IMR-90 (cell line): ENCODE measurements around the gene RPS15A. TPM values are rescaled to one million over a fixed set of nuclear protein-coding genes. Genes with fewer than 3 reads are reported as not detected.
"Not testable (repeated sequence)": the region's sequence is repeated elsewhere in the genome, so short reads cannot be mapped to it uniquely, and the experiment has no call there.

ENCODE experiments used
- ATAC-seq: fragments of 200-7000 bp; cut with Tn5 transposase; 2 replicates; pipeline ENCODE4 v1.9.1; 2020; ENCODE audit warnings: low read depth, mild to moderate bottlenecking, moderate library complexity
- BruUV-seq: library from RNA; stranded (reverse); fragments of 400-500 nt; replicated peaks from 2 replicates; lab custom pipeline; 2021; lab: Mats Ljungman, UMichigan
- CTCF ChIA-PET: fragments of 300-600 bp; formaldehyde crosslinking; extraction: SDS; loops from one replicate; lab custom pipeline; 2021; ENCODE audit warnings: antibody characterized with exemption; lab: Yijun Ruan, JAX
- POLR2A ChIA-PET: fragments of 300-600 bp; sonication (Branson Sonifier 250); formaldehyde crosslinking; loops from one replicate; lab custom pipeline; 2022; ENCODE audit warnings: antibody characterized with exemption; ENCODE audit not compliant: unreplicated experiment; lab: Charles Lee
- DNase-seq: peaks from one replicate; pipeline ENCODE4 v3.0.0; 2013
- H2AFZ ChIP-seq: replicated peaks from 2 replicates; pipeline ENCODE3; 2013; ENCODE audit warnings: low read length, mild to moderate bottlenecking; ENCODE audit not compliant: poor library complexity
- H2AK5ac ChIP-seq: 2 replicates; pipeline ENCODE4 v1.6.1; 2013; ENCODE audit warnings: low read depth, low read length, inconsistent platforms
- H2AK9ac ChIP-seq: replicated peaks from 2 replicates; pipeline ENCODE3; 2013; ENCODE audit warnings: mild to moderate bottlenecking, low read depth, low read length, moderate library complexity; ENCODE audit not compliant: poor library complexity
- H2BK120ac ChIP-seq: 2 replicates; pipeline ENCODE4 v1.6.1; 2013; ENCODE audit warnings: low read depth, low read length, inconsistent platforms
- H2BK15ac ChIP-seq: 3 replicates; pipeline ENCODE4 v1.6.1; 2013; ENCODE audit warnings: low read depth, low read length, inconsistent platforms
- H2BK20ac ChIP-seq: 2 replicates; pipeline ENCODE4 v1.6.1; 2013; ENCODE audit warnings: low read depth, mild to moderate bottlenecking, inconsistent platforms, low read length, moderate library complexity
- H2BK5ac ChIP-seq: 2 replicates; pipeline ENCODE4 v1.6.1; 2013; ENCODE audit warnings: mild to moderate bottlenecking, low read depth, low read length, inconsistent platforms; ENCODE audit not compliant: poor library complexity, severe bottlenecking
- H3K14ac ChIP-seq: replicated peaks from 2 replicates; pipeline ENCODE4 v1.6.1; 2013; ENCODE audit warnings: low read depth, low read length, inconsistent platforms
- H3K18ac ChIP-seq: 2 replicates; pipeline ENCODE4 v1.6.1; 2013; ENCODE audit warnings: low read depth, low read length, control low read depth
- H3K23ac ChIP-seq: 2 replicates; pipeline ENCODE4 v1.6.1; 2013; ENCODE audit warnings: low read depth, low read length, inconsistent platforms
- H3K27ac ChIP-seq: 2 replicates; pipeline ENCODE4 v1.5.1; 2013; ENCODE audit warnings: mild to moderate bottlenecking, control low read depth, low read length; ENCODE audit not compliant: insufficient read depth
- H3K27me3 ChIP-seq: 2 replicates; pipeline ENCODE4 v1.6.1; 2013; ENCODE audit warnings: low read length; ENCODE audit not compliant: control insufficient read depth, insufficient read depth
- H3K36me3 ChIP-seq: 2 replicates; pipeline ENCODE4 v1.6.1; 2013; ENCODE audit warnings: low read length, mixed read lengths; ENCODE audit not compliant: control insufficient read depth, insufficient read depth
- H3K4ac ChIP-seq: 2 replicates; pipeline ENCODE4 v1.6.1; 2013; ENCODE audit warnings: low read depth, low read length, inconsistent platforms
- H3K4me1 ChIP-seq: 2 replicates; pipeline ENCODE4 v1.6.1; 2013; ENCODE audit warnings: low read length, mixed read lengths; ENCODE audit not compliant: control insufficient read depth, insufficient read depth
- H3K4me2 ChIP-seq: 2 replicates; pipeline ENCODE4 v1.6.1; 2013; ENCODE audit warnings: low read depth, mild to moderate bottlenecking, control low read depth, low read length, moderate library complexity
- H3K4me3 ChIP-seq: 2 replicates; pipeline ENCODE4 v1.5.1; 2013; ENCODE audit warnings: low read depth, mild to moderate bottlenecking, control low read depth, low read length, moderate library complexity; ENCODE audit not compliant: insufficient read depth
- H3K56ac ChIP-seq: 2 replicates; pipeline ENCODE4 v1.6.1; 2013; ENCODE audit warnings: low read length, inconsistent platforms; ENCODE audit not compliant: insufficient read depth; ENCODE audit errors: extremely low read depth
- H3K79me1 ChIP-seq, 2 experiments: 2 replicates each; pipeline ENCODE4 v1.6.1; 2013; ENCODE audit warnings: low read length in 2 of 2, inconsistent platforms in 1 of 2, low read depth in 1 of 2
- H3K9ac ChIP-seq: 2 replicates; pipeline ENCODE4 v1.6.1; 2013; ENCODE audit warnings: low read depth, low read length, control low read depth
- H3K9me1 ChIP-seq: 2 replicates; pipeline ENCODE4 v1.6.1; 2013; ENCODE audit warnings: low read length, inconsistent platforms; ENCODE audit not compliant: insufficient read depth
- H3K9me3 ChIP-seq: 2 replicates; pipeline ENCODE4 v1.6.1; 2013; ENCODE audit warnings: low read length; ENCODE audit not compliant: control insufficient read depth, insufficient read depth
- H4K20me1 ChIP-seq: 2 replicates; pipeline ENCODE4 v1.6.1; 2013; ENCODE audit warnings: low read length, inconsistent platforms; ENCODE audit not compliant: insufficient read depth
- H4K5ac ChIP-seq: 2 replicates; pipeline ENCODE4 v1.6.1; 2013; ENCODE audit warnings: mild to moderate bottlenecking, low read depth, low read length, control low read depth
- H4K8ac ChIP-seq, 2 experiments: 2 replicates each; pipeline ENCODE4 v1.6.1; 2013; ENCODE audit warnings: low read depth in 2 of 2, low read length in 2 of 2, control low read depth in 1 of 2, inconsistent platforms in 1 of 2
- H4K91ac ChIP-seq: 2 replicates; pipeline ENCODE4 v1.6.1; 2013; ENCODE audit warnings: low read depth, low read length, inconsistent platforms; ENCODE audit not compliant: insufficient read depth
- NFE2L2 ChIP-seq: fragments of 150-350 bp; IDR thresholded peaks from 2 replicates; pipeline ENCODE4 v1.6.1; 2016; ENCODE audit warnings: low read depth, mild to moderate bottlenecking, low read length
- WGBS, 2 experiments: methylation state at CpG; one replicate each; pipeline versions ENCODE4 v1.1.5 to v1.1.7; 2013; ENCODE audit warnings: missing lambda C conversion rate in 2 of 2; ENCODE audit not compliant: insufficient read length in 1 of 2; ENCODE audit errors: extremely low coverage in 2 of 2; 5-methylcytosine and 5-hydroxymethylcytosine counted together
- dilution Hi-C: fragments of 300-500 bp; cut with HindIII; formaldehyde crosslinking; loops from one replicate; pipeline ENCODE4 v1.14.3; 2018; ENCODE audit warnings: low sequenced_read_pairs; ENCODE audit not compliant: unreplicated experiment
- in situ Hi-C: fragments of 300-500 bp; cut with MboI; formaldehyde crosslinking; loops from 3 replicates; pipeline ENCODE4 v1.14.3; 2019; ENCODE audit warnings: low sequenced_read_pairs, inconsistent platforms, mixed read lengths
- intact Hi-C: fragments of 100-400 bp; cut with micrococcal nuclease; formaldehyde crosslinking; loops from 2 replicates; pipeline ENCODE4 v1.10.0; 2022
- polyA plus RNA-seq, 3 experiments: library from polyadenylated mRNA; depleted of rRNA; stranded (reverse); fragments of >200 nt; gene quantifications; 2 replicates each; pipeline ENCODE4 v1.2.3, GENCODE V29; 2012; ENCODE audit warnings: low replicate concordance in 1 of 3
- total RNA-seq: library from RNA; depleted of rRNA; stranded (reverse); fragments of >200 nt; gene quantifications from 2 replicates; pipeline ENCODE4 v1.2.3, GENCODE V29; 2012

The RPS15A gene
- total and polyA plus RNA-seq, 2 of the 4 experiments (the other 2 are of a cell fraction) = 4,588 to 4,619 TPM

- H3K4ac ChIP-seq, H4K20me1 ChIP-seq, H3K27me3 ChIP-seq, H3K56ac ChIP-seq, H2BK120ac ChIP-seq, H3K23ac ChIP-seq, H2BK15ac ChIP-seq, H4K8ac ChIP-seq, BruUV-seq, H2AK9ac ChIP-seq, H2BK5ac ChIP-seq, H2AK5ac ChIP-seq, dilution Hi-C loops, H4K91ac ChIP-seq, H3K27ac ChIP-seq, H2BK20ac ChIP-seq, H2AFZ ChIP-seq, H3K9ac ChIP-seq, DNase-seq, H3K36me3 ChIP-seq, H3K14ac ChIP-seq, H4K5ac ChIP-seq, H3K9me3 ChIP-seq, H3K4me1 ChIP-seq, H3K79me1 ChIP-seq, intact Hi-C loops, H3K18ac ChIP-seq, CTCF ChIA-PET, H3K4me3 ChIP-seq, H3K4me2 ChIP-seq, in situ Hi-C loops, H3K9me1 ChIP-seq, POLR2A ChIA-PET: not testable (repeated sequence)
- peak; percentile 66 for ATAC-seq
- 0 out of 2 replicates have a peak, but pooled peaks have one; percentile 2 for TF ChIP-seq NFE2L2
- no CpG with 5 or more reads among the region's 5 CpGs for WGBS, 2 experiments
Observed at GRCh38 chr16:18762713-18763112, 27.4 kb downstream of the RPS15A start.
